K562 (cell line): ENCODE measurements around the gene RAB14. TPM values are rescaled to one million over a fixed set of nuclear protein-coding genes. Genes with fewer than 3 reads are reported as not detected.

Experiments
- CHD4 ChIP-seq: fragments of 200-600 bp; sonication (generic); IDR thresholded peaks from 3 replicates; pipeline ENCODE4 v1.6.1; 2012; ENCODE audit warnings: low read depth, mild to moderate bottlenecking, mixed read lengths, low read length, inconsistent platforms; ENCODE audit not compliant: insufficient read depth, insufficient replicate concordance, poor library complexity, severe bottlenecking
- CTCFL ChIP-seq: IDR thresholded peaks from 2 replicates; pipeline ENCODE4 v1.6.1; 2011; ENCODE audit warnings: borderline replicate concordance, low read depth, mild to moderate bottlenecking, moderate library complexity, low read length; ENCODE audit not compliant: insufficient read depth, poor library complexity, severe bottlenecking
- DEAF1 ChIP-seq: fragments of 450-650 bp; formaldehyde crosslinking; IDR thresholded peaks from 2 replicates; pipeline ENCODE4 v1.4.0; 2020; ENCODE audit warnings: mild to moderate bottlenecking, moderate library complexity
- EZH2 ChIP-seq: IDR thresholded peaks from 2 replicates; pipeline ENCODE4 v1.6.1; 2012; ENCODE audit warnings: low read depth, mild to moderate bottlenecking, inconsistent platforms, low read length, borderline replicate concordance
- MAZ ChIP-seq, 2 experiments: fragments of 450-650 bp in 1 of 2; sonication (generic) in 1 of 2; formaldehyde crosslinking; IDR thresholded peaks in 1 of 2; conservative IDR thresholded peaks in 1 of 2; 2 replicates each; pipeline versions ENCODE4 v1.4.0 to v1.5.0; 2020; ENCODE audit warnings: mild to moderate bottlenecking in 1 of 2, missing genetic modification reagents in 1 of 2
- MED1 ChIP-seq: sonication (generic); formaldehyde crosslinking; IDR thresholded peaks from 2 replicates; pipeline ENCODE4 v1.8.1; 2023; ENCODE audit warnings: missing genetic modification reagents, borderline replicate concordance
- NRF1 ChIP-seq, 2 experiments: fragments of 450-650 bp; IDR thresholded peaks in 1 of 2; conservative IDR thresholded peaks in 1 of 2; 2 replicates each; pipeline ENCODE4 v1.6.1; 2014; ENCODE audit warnings: mild to moderate bottlenecking in 2 of 2
- POLR2H ChIP-seq: IDR thresholded peaks from 2 replicates; pipeline ENCODE4 v1.6.1; 2016; ENCODE audit warnings: missing genetic modification characterization, low read depth, mild to moderate bottlenecking, control low read depth, missing compliant biosample characterization, moderate library complexity
- SP1 ChIP-seq: sonication (generic); formaldehyde crosslinking; IDR thresholded peaks from 2 replicates; pipeline ENCODE4 v1.8.1; 2022; ENCODE audit warnings: mild to moderate bottlenecking, missing genetic modification reagents
- TCF7L2 ChIP-seq: fragments of 150-350 bp; IDR thresholded peaks from 2 replicates; pipeline ENCODE4 v1.6.1; 2016; ENCODE audit warnings: low read depth, mild to moderate bottlenecking, low read length, moderate library complexity
- TGIF2 ChIP-seq: sonication (generic); formaldehyde crosslinking; IDR thresholded peaks from 2 replicates; pipeline ENCODE4 v1.8.1; 2022; ENCODE audit warnings: mild to moderate bottlenecking, missing genetic modification reagents, moderate library complexity
- TRIM28 ChIP-seq: fragments of 450-650 bp; IDR thresholded peaks from 2 replicates; pipeline ENCODE4 v1.6.1; 2017
- XRCC5 ChIP-seq: fragments of 200-400 bp; formaldehyde crosslinking; IDR thresholded peaks from 2 replicates; pipeline ENCODE4 v1.6.1; 2017; ENCODE audit warnings: low read depth, mild to moderate bottlenecking, low read length
- YY1 ChIP-seq, 3 experiments: IDR thresholded peaks; 2 replicates each; pipeline ENCODE4 v1.6.1; 2011; ENCODE audit warnings: low read length in 2 of 3, mild to moderate bottlenecking in 2 of 3, moderate library complexity in 2 of 3, borderline replicate concordance in 1 of 3, control low read depth in 1 of 3, low read depth in 1 of 3; ENCODE audit not compliant: insufficient read depth in 3 of 3, insufficient replicate concordance in 2 of 3, control insufficient read depth in 1 of 3, insufficient read length in 1 of 3; ENCODE audit errors: extremely low read depth in 1 of 3
- ZNF511 ChIP-seq: sonication (generic); formaldehyde crosslinking; IDR thresholded peaks from 2 replicates; pipeline ENCODE4 v1.8.0; 2022; ENCODE audit warnings: mild to moderate bottlenecking, missing genetic modification reagents
- ZNF740 ChIP-seq, 3 experiments: fragments of 200-800 bp in 1 of 3; sonication (Bioruptor generic) in 1 of 3; sonication (generic) in 1 of 3; formaldehyde crosslinking in 1 of 3; IDR thresholded peaks; 2 replicates each; pipeline versions ENCODE4 v1.6.1 to v1.8.0; 2016 to 2022; ENCODE audit warnings: mild to moderate bottlenecking in 2 of 3, missing compliant biosample characterization in 2 of 3, missing genetic modification characterization in 2 of 3, missing genetic modification reagents in 1 of 3
- polyA plus RNA-seq, 8 experiments: library from polyadenylated mRNA; depleted of rRNA in 4 of 8; stranded (reverse) in 5 of 8; unstranded in 3 of 8; fragments of >200 nt; fragmentation: Nextera tagmentation in 2 of 8; fragmentation: Illumina TruSeq in 1 of 8; extraction: Ambion mirVana in 2 of 8; extraction: Trizol in 1 of 8; gene quantifications; 2 replicates each; pipeline versions ENCODE4 v1.2.1 to v1.2.3, GENCODE V29; 2011 to 2014; ENCODE audit warnings: inconsistent platforms in 1 of 8, missing spikeins in 1 of 8
- total RNA-seq, 7 experiments: library from RNA; depleted of rRNA in 6 of 7; stranded (reverse); fragments of >200 nt in 6 of 7; fragmentation: Illumina TruSeq in 2 of 7; extraction: Trizol in 2 of 7; gene quantifications; 2 replicates each; pipeline versions ENCODE4 v1.2.1 to v1.2.3, GENCODE V29; 2011 to 2021; ENCODE audit warnings: low replicate concordance in 1 of 7

Gene RAB14
- total and polyA plus RNA-seq, 9 of the 15 experiments (the other 6 are each of a cell fraction or from before 2014, with no cell fraction given): 10.3 to 41.8 (median 20.9) TPM

GRCh38 chr9:121201738-121202533 is at the start of gene RAB14 (continued):
- peak; percentile 98 for TF ChIP-seq NRF1 (conservative IDR thresholded peaks at IDR 0.05 in 1 of 2, IDR thresholded peaks at IDR 0.05 in 1 of 2)
- 0 out of 2 replicates have a peak, but pooled peaks have one; percentile 57 for TF ChIP-seq TRIM28
- TF ChIP-seq CTCFL: peak; percentile 77
- peak; percentile 88 to 97 (median 97) for TF ChIP-seq YY1 (IDR thresholded peaks at IDR 0.05; ENCODE audit: borderline replicate concordance in 1 of 3, control insufficient read depth in 1 of 3, extremely low read depth in 1 of 3, insufficient read depth in 3 of 3, insufficient read length in 1 of 3, insufficient replicate concordance in 2 of 3, low read depth in 1 of 3, low read length in 2 of 3)
- no peak for TF ChIP-seq MED1
- TF ChIP-seq POLR2H (tag): peak; percentile 66; the same call in 1 of the 2 replicates
- peak; percentile 65 for TF ChIP-seq TCF7L2
- peak in 1 of 2 experiments; percentile 71; a peak in 2 of 4 replicates for TF ChIP-seq MAZ (CRISPR knock-in tag; conservative IDR thresholded peaks at IDR 0.05 in 1 of 2, IDR thresholded peaks at IDR 0.05 in 1 of 2)
- TF ChIP-seq DEAF1 (CRISPR knock-in tag): 0 out of 2 replicates have a peak, but pooled peaks have one; percentile 6
- no peak for TF ChIP-seq TGIF2 (CRISPR knock-in tag)
- 0 out of 2 replicates have a peak, but pooled peaks have one; percentile 16 for TF ChIP-seq XRCC5
- no peak for TF ChIP-seq EZH2
- peak; percentile 66; the same call in 1 of the 2 replicates for TF ChIP-seq SP1 (CRISPR knock-in tag)
- peak; percentile 73 for TF ChIP-seq CHD4
- TF ChIP-seq ZNF511 (CRISPR knock-in tag): 0 out of 2 replicates have a peak, but pooled peaks have one; percentile 35
- no peak for TF ChIP-seq ZNF740 (CRISPR knock-in tag; IDR thresholded peaks at IDR 0.05)
- no peak for TF ChIP-seq ZNF740 (tag; IDR thresholded peaks at IDR 0.05)
